H1 (cell line): ENCODE measurements around the gene TMEM72. TPM values are rescaled to one million over a fixed set of nuclear protein-coding genes. Genes with fewer than 3 reads are reported as not detected.
A peak's percentile ranks its signal among the peaks of the same experiment; 100 is the strongest.

Experiments
- BCL11A ChIP-seq, 2 experiments: IDR thresholded peaks; one replicate each; pipeline ENCODE4 v1.6.1; 2011; ENCODE audit warnings: low read depth in 2 of 2, low read length in 2 of 2, mild to moderate bottlenecking in 2 of 2
- BRCA1 ChIP-seq: IDR thresholded peaks from 2 replicates; pipeline ENCODE4 v1.6.1; 2012; ENCODE audit warnings: low read depth, low read length, improper control_type of control experiment
- CBX5 ChIP-seq: fragments of 300-800, 300-1000 bp; sonication (generic); IDR thresholded peaks from 2 replicates; pipeline ENCODE4 v1.7.1; 2016; ENCODE audit warnings: antibody characterized with exemption, low read length, low read depth
- GABPA ChIP-seq: IDR thresholded peaks from 2 replicates; pipeline ENCODE4 v1.6.1; 2011; ENCODE audit warnings: mild to moderate bottlenecking, low read length, moderate library complexity, borderline replicate concordance; ENCODE audit not compliant: insufficient read depth
- GTF2F1 ChIP-seq: IDR thresholded peaks from 2 replicates; pipeline ENCODE4 v1.6.1; 2012; ENCODE audit warnings: low read depth, low read length, improper control_type of control experiment, borderline replicate concordance
- HDAC2 ChIP-seq, 2 experiments: fragments of 300-600 bp in 1 of 2; sonication (generic) in 1 of 2; IDR thresholded peaks; 2 replicates each; pipeline ENCODE4 v1.6.1; 2011 to 2012; ENCODE audit warnings: low read depth in 2 of 2, low read length in 2 of 2, mild to moderate bottlenecking in 2 of 2, moderate library complexity in 2 of 2, borderline replicate concordance in 1 of 2, inconsistent platforms in 1 of 2
- HDAC6 ChIP-seq: IDR thresholded peaks from one replicate; pipeline ENCODE4 v1.7.1; 2012; ENCODE audit warnings: low read depth, mild to moderate bottlenecking, inconsistent platforms, low read length, moderate library complexity
- JUN ChIP-seq: IDR thresholded peaks from 2 replicates; pipeline ENCODE4 v1.6.1; 2011; ENCODE audit warnings: low read depth, mild to moderate bottlenecking, improper control_type of control experiment, low read length
- JUND ChIP-seq: IDR thresholded peaks from 2 replicates; pipeline ENCODE4 v1.6.1; 2011; ENCODE audit warnings: mild to moderate bottlenecking, improper control_type of control experiment, low read length
- KDM4A ChIP-seq: IDR thresholded peaks from one replicate; pipeline ENCODE4 v1.7.1; 2012; ENCODE audit warnings: low read depth, mild to moderate bottlenecking, moderate library complexity, low read length, inconsistent platforms; ENCODE audit not compliant: severe bottlenecking
- KDM5A ChIP-seq: fragments of 200-600 bp; IDR thresholded peaks from 2 replicates; pipeline ENCODE4 v1.7.1; 2012; ENCODE audit warnings: mild to moderate bottlenecking, low read length, inconsistent platforms, mixed read lengths
- POU5F1 ChIP-seq: IDR thresholded peaks from 2 replicates; pipeline ENCODE4 v1.6.1; 2011; ENCODE audit warnings: low read depth, mild to moderate bottlenecking, low read length, moderate library complexity
- RAD21 ChIP-seq, 2 experiments: IDR thresholded peaks in 1 of 2; conservative IDR thresholded peaks in 1 of 2; 2 replicates each; pipeline ENCODE4 v1.6.1; 2011; ENCODE audit warnings: low read depth in 2 of 2, low read length in 2 of 2, improper control_type of control experiment in 1 of 2, inconsistent platforms in 1 of 2, mild to moderate bottlenecking in 1 of 2, moderate library complexity in 1 of 2
- RBBP5 ChIP-seq: IDR thresholded peaks from 2 replicates; pipeline ENCODE4 v1.7.1; 2012; ENCODE audit warnings: low read depth, mild to moderate bottlenecking, inconsistent platforms, low read length, moderate library complexity, borderline replicate concordance
- RNF2 ChIP-seq: fragments of 200-900, 300-1000 bp; sonication (generic); IDR thresholded peaks from 2 replicates; pipeline ENCODE4 v1.7.1; 2016; ENCODE audit warnings: borderline replicate concordance, low read depth, mild to moderate bottlenecking, antibody characterized with exemption, low read length; ENCODE audit not compliant: poor library complexity, severe bottlenecking; ENCODE audit errors: missing control alignments
- SAP30 ChIP-seq: fragments of 300-600 bp; sonication (generic); IDR thresholded peaks from 2 replicates; pipeline ENCODE4 v1.7.1; 2012; ENCODE audit warnings: low read length, moderate library complexity, mild to moderate bottlenecking, inconsistent platforms; ENCODE audit not compliant: insufficient read depth, insufficient replicate concordance
- SIX5 ChIP-seq: IDR thresholded peaks from 2 replicates; pipeline ENCODE4 v1.6.1; 2011; ENCODE audit warnings: mild to moderate bottlenecking, low read depth, low read length
- SP1 ChIP-seq: IDR thresholded peaks from 2 replicates; pipeline ENCODE4 v1.6.1; 2011; ENCODE audit warnings: low read depth, low read length
- SP4 ChIP-seq: IDR thresholded peaks from 2 replicates; pipeline ENCODE4 v1.6.1; 2012; ENCODE audit warnings: low read length, inconsistent platforms
- SRF ChIP-seq: IDR thresholded peaks from 2 replicates; pipeline ENCODE4 v1.6.1; 2011; ENCODE audit warnings: mild to moderate bottlenecking, low read depth, low read length, moderate library complexity
- polyA plus RNA-seq, 7 experiments: library from polyadenylated mRNA; depleted of rRNA in 3 of 7; stranded (reverse) in 5 of 7; unstranded in 2 of 7; fragments of >200 nt in 5 of 7; fragments of 200-250 nt in 2 of 7; gene quantifications; 1 replicate in 5 of 7; 2 replicates in 1 of 7; 4 replicates in 1 of 7; pipeline versions ENCODE4 v1.2.1 to v1.2.3, GENCODE V29; 2011 to 2013; ENCODE audit warnings: missing spikeins in 2 of 7, mixed read lengths in 2 of 7
- total RNA-seq: library from RNA; stranded (reverse); fragmentation: NEBNext Ultra II Directional; extraction: Animal tissue kit (Norgen Biotek cat#: 25700); gene quantifications from 2 replicates; pipeline ENCODE4 v1.2.1, GENCODE V29; 2021
- TF ChIP-seq, protein P1 (sequence below): IDR thresholded peaks from 2 replicates; pipeline ENCODE4 v1.6.1; 2011; ENCODE audit warnings: low read length, improper control_type of control experiment
- TF ChIP-seq, protein P2 (sequence below): IDR thresholded peaks from 2 replicates; pipeline ENCODE4 v1.6.1; 2012; ENCODE audit warnings: low read length, inconsistent platforms

The TMEM72 gene
- total and polyA plus RNA-seq, 2 of the 8 experiments (the other 6 are each of a cell fraction or from before 2014, with no cell fraction given), result not detected

DNA sequence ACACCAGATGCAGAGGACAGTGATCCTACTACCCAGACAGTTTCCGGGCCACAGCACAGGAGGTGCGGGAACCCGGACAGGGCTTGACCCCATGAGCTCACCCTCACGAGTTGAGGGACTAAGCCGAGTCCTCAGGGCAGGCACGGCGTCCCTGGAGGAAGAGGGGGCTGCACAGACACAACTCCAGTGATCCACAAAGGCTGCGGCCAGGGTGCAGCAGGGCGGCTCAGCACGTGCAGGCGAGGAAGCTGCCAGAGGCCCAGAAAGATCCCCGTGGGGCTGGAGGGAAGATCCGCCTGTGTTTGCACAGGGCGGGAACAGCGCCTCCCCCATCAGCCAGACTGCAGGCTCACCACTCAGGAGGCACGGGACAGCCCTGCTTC lies 45.9 kb upstream of the TMEM72 start (continued):
- TF ChIP-seq, protein P1, sequence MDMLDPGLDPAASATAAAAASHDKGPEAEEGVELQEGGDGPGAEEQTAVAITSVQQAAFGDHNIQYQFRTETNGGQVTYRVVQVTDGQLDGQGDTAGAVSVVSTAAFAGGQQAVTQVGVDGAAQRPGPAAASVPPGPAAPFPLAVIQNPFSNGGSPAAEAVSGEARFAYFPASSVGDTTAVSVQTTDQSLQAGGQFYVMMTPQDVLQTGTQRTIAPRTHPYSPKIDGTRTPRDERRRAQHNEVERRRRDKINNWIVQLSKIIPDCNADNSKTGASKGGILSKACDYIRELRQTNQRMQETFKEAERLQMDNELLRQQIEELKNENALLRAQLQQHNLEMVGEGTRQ, result no peak
- TF ChIP-seq POU5F1 (no peak), RBBP5 (no peak), RNF2 (peak; percentile 7), JUND (no peak), SRF (no peak), KDM5A (no peak), BRCA1 (no peak), GTF2F1 (no peak), JUN (no peak), SAP30 (no peak), GABPA (no peak), RAD21 (IDR thresholded peaks at IDR 0.05 in 1 of 2, conservative IDR thresholded peaks at IDR 0.05 in 1 of 2; ENCODE audit: low read depth in 2 of 2, low read length in 2 of 2) (no peak), CBX5 (no peak), KDM4A (no peak), HDAC2 (IDR thresholded peaks at IDR 0.05; ENCODE audit: borderline replicate concordance in 1 of 2, low read depth in 2 of 2, low read length in 2 of 2) (no peak), BCL11A (IDR thresholded peaks at IDR 0.05; ENCODE audit: low read depth in 2 of 2, low read length in 2 of 2) (no peak), HDAC6 (no peak), SP4 (no peak), SP1 (no peak), SIX5 (no peak)
- TF ChIP-seq, protein P2, sequence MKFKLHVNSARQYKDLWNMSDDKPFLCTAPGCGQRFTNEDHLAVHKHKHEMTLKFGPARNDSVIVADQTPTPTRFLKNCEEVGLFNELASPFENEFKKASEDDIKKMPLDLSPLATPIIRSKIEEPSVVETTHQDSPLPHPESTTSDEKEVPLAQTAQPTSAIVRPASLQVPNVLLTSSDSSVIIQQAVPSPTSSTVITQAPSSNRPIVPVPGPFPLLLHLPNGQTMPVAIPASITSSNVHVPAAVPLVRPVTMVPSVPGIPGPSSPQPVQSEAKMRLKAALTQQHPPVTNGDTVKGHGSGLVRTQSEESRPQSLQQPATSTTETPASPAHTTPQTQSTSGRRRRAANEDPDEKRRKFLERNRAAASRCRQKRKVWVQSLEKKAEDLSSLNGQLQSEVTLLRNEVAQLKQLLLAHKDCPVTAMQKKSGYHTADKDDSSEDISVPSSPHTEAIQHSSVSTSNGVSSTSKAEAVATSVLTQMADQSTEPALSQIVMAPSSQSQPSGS, result no peak
